Stimulated activated CD8-positive, alpha-beta memory T cell treated with anti-CD3 and anti-CD28 coated beads, Interleukin-4, amount 100 ng/mL, for 4 hours (primary cell): ENCODE measurements around the gene MTPN.

Experiments
- DNase-seq, 2 donors: peaks; one replicate each; pipeline ENCODE4 v3.0.0-alpha.2; 2020; ENCODE audit warnings: low read depth in 2 of 2, low spot score in 1 of 2

MTPN gene

GRCh38 chr7:135888740-135889139 is 88.4 kb downstream of the MTPN start:
- no peak for DNase-seq

GRCh38 chr7:135886345-135887132 is 90.6 kb downstream of the MTPN start:
- no peak for DNase-seq

GRCh38 chr7:135884495-135885232 is 92.5 kb downstream of the MTPN start:
- DNase-seq: no peak

GRCh38 chr7:135879233-135879632 is 97.9 kb downstream of the MTPN start:
- no peak for DNase-seq

GRCh38 chr7:135878284-135878683 is 98.9 kb downstream of the MTPN start:
- no peak for DNase-seq

GRCh38 chr7:135877805-135878204 is 99.4 kb downstream of the MTPN start:
- DNase-seq: no peak
